ENCODE results near the gene MSANTD1. TPM values are rescaled to one million over a fixed set of nuclear protein-coding genes. Genes with fewer than 3 reads are reported as not detected.

MSANTD1 gene
- total and polyA plus RNA-seq, 10 of the 15 experiments (the other 5 are each of a cell fraction or from before 2014, with no cell fraction given): 0.07 to 0.87 (median 0.22) TPM; not detected in 2

GRCh38 chr4:3288571-3289094 lies 39.7 kb downstream of the MSANTD1 start:
- Histone ChIP-seq H4K20me1 (ENCODE audit: control insufficient read depth, insufficient read depth) (no peaks in the 10 kb centered on the region), H3K4me1 (ENCODE audit: control insufficient read depth, insufficient read depth, low read length) (peaks cover 25% of the 10 kb centered on the region), H3K27ac (ENCODE audit: control insufficient read depth, insufficient read depth) (no peak overlapping the region), H3K9me3 (replicated peaks; ENCODE audit: control insufficient read depth, insufficient read depth, low read length) (no peaks in the 10 kb centered on the region; the same call in 2 of the 3 replicates), H3K4me3 (no peak overlapping the region), H3K79me2 (ENCODE audit: control insufficient read depth, insufficient read depth, low read length) (no peaks in the 10 kb centered on the region), H3K36me3 (ENCODE audit: control insufficient read depth in 2 of 2, insufficient read depth in 2 of 2, low read length in 1 of 2) (no peaks in the 10 kb centered on the region), H2AFZ (ENCODE audit: control insufficient read depth, low read depth, low read length) (no peak overlapping the region), H3K27me3 (replicated peaks in 1 of 2; ENCODE audit: control insufficient read depth in 2 of 2, insufficient read depth in 2 of 2, low read length in 1 of 2) (peaks cover 2 to 7% of the 10 kb centered on the region in 2 experiments; a peak in 2 of 4 replicates), H3K4me2 (ENCODE audit: control insufficient read depth, insufficient read depth) (no peak overlapping the region), H3K9ac (ENCODE audit: control insufficient read depth, insufficient read depth, low read length) (no peak overlapping the region)
- no TSS peak for BruUV-seq (replicated peaks)
- 55% methylated on average over 11 of the region's 11 CpGs for WGBS (ENCODE audit: insufficient coverage, insufficient replicate concordance, low lambda C conversion rate, missing lambda C conversion rate)
- in situ Hi-C loops (cut with MboI): no loop called here
- ChIA-PET CTCF (no interaction called here), SMC1A (ENCODE audit: uncharacterized antibody, unreplicated experiment) (interaction anchor here (1.2 kb wide), 1 partner anchor 59 kb away, joined by 3 read pairs; no protein-coding TSS in a partner anchor), RAD21 (ENCODE audit: unreplicated experiment) (no interaction called here), POLR2A (no interaction called here)
- no peak for FAIRE-seq
- no peak for DNase-seq (ENCODE audit: low read depth, low spot score)
- intact Hi-C loops (cut with micrococcal nuclease; ENCODE audit: unreplicated experiment): no loop called here
- TF ChIP-seq ZNF622 (IDR thresholded peaks at IDR 0.05) (no peak), NR2C1 (IDR thresholded peaks at IDR 0.05) (no peak), CBX3 (IDR thresholded peaks at IDR 0.05; ENCODE audit: borderline replicate concordance, low read depth) (no peak), E2F8 (IDR thresholded peaks at IDR 0.05; ENCODE audit: low read depth, partially characterized antibody) (no peak), ETV6 (conservative IDR thresholded peaks at IDR 0.05 in 1 of 2, IDR thresholded peaks at IDR 0.05 in 1 of 2; ENCODE audit: borderline replicate concordance in 1 of 2, low read depth in 1 of 2) (no peak), FOXK2 (IDR thresholded peaks at IDR 0.05) (no peak), TARDBP (IDR thresholded peaks at IDR 0.05; ENCODE audit: borderline replicate concordance) (no peak), BMI1 (IDR thresholded peaks at IDR 0.05; ENCODE audit: borderline replicate concordance) (no peak), CEBPB (IDR thresholded peaks at IDR 0.05; ENCODE audit: borderline replicate concordance in 1 of 2, low read depth in 2 of 2, low read length in 2 of 2) (no peak)
- TF ChIP-seq, protein P1, sequence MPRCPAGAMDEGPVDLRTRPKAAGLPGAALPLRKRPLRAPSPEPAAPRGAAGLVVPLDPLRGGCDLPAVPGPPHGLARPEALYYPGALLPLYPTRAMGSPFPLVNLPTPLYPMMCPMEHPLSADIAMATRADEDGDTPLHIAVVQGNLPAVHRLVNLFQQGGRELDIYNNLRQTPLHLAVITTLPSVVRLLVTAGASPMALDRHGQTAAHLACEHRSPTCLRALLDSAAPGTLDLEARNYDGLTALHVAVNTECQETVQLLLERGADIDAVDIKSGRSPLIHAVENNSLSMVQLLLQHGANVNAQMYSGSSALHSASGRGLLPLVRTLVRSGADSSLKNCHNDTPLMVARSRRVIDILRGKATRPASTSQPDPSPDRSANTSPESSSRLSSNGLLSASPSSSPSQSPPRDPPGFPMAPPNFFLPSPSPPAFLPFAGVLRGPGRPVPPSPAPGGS (IDR thresholded peaks at IDR 0.05; ENCODE audit: borderline replicate concordance, insufficient read depth, low read depth, low read length, poor library complexity, severe bottlenecking): no peak
- ATAC-seq: no peak
